ENCODE data around the gene CXCL12. TPM values are rescaled to one million over a fixed set of nuclear protein-coding genes. Genes with fewer than 3 reads are reported as not detected.

CXCL12 gene
- total RNA-seq, 2 donors from 2014 or later = 6.9 to 19.6 TPM

DNA sequence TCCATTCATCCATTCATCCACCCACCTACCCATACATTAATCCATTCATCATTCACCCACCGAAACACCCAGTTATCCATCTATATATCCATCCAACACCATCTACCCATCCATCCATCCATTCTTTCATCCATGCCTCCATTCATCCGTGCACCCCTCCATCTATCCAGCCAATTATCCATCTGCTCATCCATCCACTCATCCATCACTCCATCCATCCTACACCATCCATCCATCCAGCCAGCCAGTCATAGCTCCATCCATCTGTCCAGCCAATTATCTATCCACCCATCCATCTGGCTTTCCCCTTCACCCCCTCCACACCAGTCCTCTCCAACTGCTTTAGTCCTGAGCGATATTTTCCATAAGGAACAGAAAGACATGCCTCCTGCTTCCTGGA, 7.5 kb upstream of the CXCL12 start:
- no peak for TF ChIP-seq POLR2AphosphoS5 (IDR thresholded peaks at IDR 0.05)
- no peak for DNase-seq (ENCODE audit: low spot score)
- Histone ChIP-seq H3K27ac (no peak overlapping the region), H3K27me3 (replicated peaks; ENCODE audit: insufficient read depth) (no peaks in the 10 kb centered on the region), H3K9me3 (no peaks in the 10 kb centered on the region), H3K4me3 (no peak overlapping the region), H3K36me3 (no peaks in the 10 kb centered on the region), H3K4me1 (replicated peaks) (no peaks in the 10 kb centered on the region)
- intact Hi-C loops (cut with DNase I) = no loop called here
- WGBS = 90% methylated on average over 3 of the region's 3 CpGs

DNA sequence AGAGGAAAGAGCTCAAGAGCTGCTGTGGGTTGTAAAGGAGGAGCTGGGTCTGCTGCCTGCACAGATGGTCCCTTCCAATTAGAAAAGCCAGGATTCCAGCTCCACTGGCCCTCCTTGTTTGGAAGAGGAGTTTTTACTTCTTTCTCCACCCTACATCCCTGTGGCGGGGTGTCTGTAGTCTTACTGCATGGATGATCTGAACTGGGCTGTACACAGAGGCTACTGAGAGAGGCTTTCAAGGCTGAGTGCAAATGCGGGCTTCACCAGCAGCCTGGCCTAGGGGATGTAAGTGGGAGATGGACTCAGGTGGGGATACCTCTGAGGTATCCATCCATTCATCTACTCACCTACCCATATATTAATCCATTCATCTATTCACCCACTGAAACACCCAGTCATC, 7.1 kb upstream of the CXCL12 start:
- H3K36me3 ChIP-seq = no peaks in the 10 kb centered on the region
- no peaks in the 10 kb centered on the region for H3K4me1 ChIP-seq (replicated peaks)
- H3K27ac ChIP-seq = no peak overlapping the region
- H3K9me3 ChIP-seq = no peaks in the 10 kb centered on the region
- H3K27me3 ChIP-seq (replicated peaks; ENCODE audit: insufficient read depth) = no peaks in the 10 kb centered on the region
- WGBS = 97% methylated on average over 2 of the region's 2 CpGs
- no peak for DNase-seq (ENCODE audit: low spot score)
- TF ChIP-seq POLR2AphosphoS5 (IDR thresholded peaks at IDR 0.05) = no peak
- no peak for TF ChIP-seq POLR2A (IDR thresholded peaks at IDR 0.05)
- TF ChIP-seq, protein P1, sequence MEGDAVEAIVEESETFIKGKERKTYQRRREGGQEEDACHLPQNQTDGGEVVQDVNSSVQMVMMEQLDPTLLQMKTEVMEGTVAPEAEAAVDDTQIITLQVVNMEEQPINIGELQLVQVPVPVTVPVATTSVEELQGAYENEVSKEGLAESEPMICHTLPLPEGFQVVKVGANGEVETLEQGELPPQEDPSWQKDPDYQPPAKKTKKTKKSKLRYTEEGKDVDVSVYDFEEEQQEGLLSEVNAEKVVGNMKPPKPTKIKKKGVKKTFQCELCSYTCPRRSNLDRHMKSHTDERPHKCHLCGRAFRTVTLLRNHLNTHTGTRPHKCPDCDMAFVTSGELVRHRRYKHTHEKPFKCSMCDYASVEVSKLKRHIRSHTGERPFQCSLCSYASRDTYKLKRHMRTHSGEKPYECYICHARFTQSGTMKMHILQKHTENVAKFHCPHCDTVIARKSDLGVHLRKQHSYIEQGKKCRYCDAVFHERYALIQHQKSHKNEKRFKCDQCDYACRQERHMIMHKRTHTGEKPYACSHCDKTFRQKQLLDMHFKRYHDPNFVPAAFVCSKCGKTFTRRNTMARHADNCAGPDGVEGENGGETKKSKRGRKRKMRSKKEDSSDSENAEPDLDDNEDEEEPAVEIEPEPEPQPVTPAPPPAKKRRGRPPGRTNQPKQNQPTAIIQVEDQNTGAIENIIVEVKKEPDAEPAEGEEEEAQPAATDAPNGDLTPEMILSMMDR (IDR thresholded peaks at IDR 0.05) = no peak
- no peak overlapping the region for H3K4me3 ChIP-seq
- intact Hi-C loops (cut with DNase I) = no loop called here

DNA sequence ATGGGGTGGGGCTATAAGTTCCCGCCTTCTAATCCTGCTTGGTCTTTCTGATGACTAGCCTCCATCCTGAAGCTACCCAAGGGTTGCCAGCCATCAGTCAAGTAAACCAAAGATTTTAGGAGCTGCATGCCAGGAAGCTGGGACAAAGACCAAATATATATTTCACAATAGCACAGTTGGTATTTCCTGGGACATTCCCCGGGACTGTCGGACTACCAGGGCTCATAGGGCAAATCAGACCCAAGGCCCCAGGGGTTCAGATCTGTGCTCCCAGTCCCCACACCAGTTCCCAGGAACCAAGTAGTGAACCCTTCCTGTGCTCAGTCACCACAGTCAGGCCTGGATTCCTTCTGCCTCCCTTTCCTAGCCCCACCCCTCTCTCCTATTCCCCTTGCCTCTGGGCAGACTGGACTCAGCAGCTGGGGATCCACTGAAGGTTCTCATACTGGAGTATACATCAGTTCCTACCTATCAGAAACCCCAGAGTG, 5.7 kb upstream of the CXCL12 start:
- H3K4me3 ChIP-seq = no peak overlapping the region
- intact Hi-C loops (cut with DNase I) = no loop called here
- no peaks in the 10 kb centered on the region for H3K4me1 ChIP-seq (replicated peaks)
- H3K27me3 ChIP-seq (replicated peaks; ENCODE audit: insufficient read depth) = no peaks in the 10 kb centered on the region
- H3K36me3 ChIP-seq = no peaks in the 10 kb centered on the region
- TF ChIP-seq, protein P1 (IDR thresholded peaks at IDR 0.05) = no peak
- TF ChIP-seq POLR2A (IDR thresholded peaks at IDR 0.05) (no peak), POLR2AphosphoS5 (IDR thresholded peaks at IDR 0.05) (no peak)
- H3K9me3 ChIP-seq = no peaks in the 10 kb centered on the region
- WGBS = 71% methylated on average over 3 of the region's 3 CpGs
- H3K27ac ChIP-seq = no peak overlapping the region
- no peak for DNase-seq (ENCODE audit: low spot score)

DNA sequence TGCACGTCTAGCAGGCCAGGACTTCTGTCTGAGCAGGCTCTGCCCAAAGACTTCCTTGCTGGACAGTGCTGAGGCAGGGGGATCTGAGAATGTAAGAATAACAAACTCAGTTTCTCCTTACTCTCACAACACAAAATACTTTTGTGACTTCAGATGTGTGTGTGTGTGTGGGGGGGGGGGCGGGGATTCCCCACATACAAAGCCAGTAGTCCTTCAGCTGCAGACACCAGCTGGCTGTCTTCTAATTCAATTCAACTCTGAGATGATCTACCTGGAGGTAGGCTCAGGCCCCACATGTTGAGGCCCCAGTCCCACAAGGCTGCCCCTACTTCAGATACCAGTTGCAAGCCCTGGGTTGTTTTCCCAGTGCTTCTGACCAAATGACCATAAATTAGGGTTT, 4.7 kb upstream of the CXCL12 start:
- 67% methylated on average over 2 of the region's 2 CpGs for WGBS
- H3K27ac ChIP-seq = no peak overlapping the region
- TF ChIP-seq, protein P1 (IDR thresholded peaks at IDR 0.05) = no peak
- TF ChIP-seq POLR2AphosphoS5 (IDR thresholded peaks at IDR 0.05) = no peak
- TF ChIP-seq POLR2A (IDR thresholded peaks at IDR 0.05) = no peak
- H3K27me3 ChIP-seq (replicated peaks; ENCODE audit: insufficient read depth) = no peaks in the 10 kb centered on the region
- intact Hi-C loops (cut with DNase I) = loop anchor here (5.0 to 10.0 kb wide), 2 partner anchors 565 to 717 kb away; partner anchors contain the start of gene RASSF4
- DNase-seq (ENCODE audit: low spot score) = no peak
- H3K4me3 ChIP-seq = no peak overlapping the region
- H3K4me1 ChIP-seq (replicated peaks) = peaks cover 3% of the 10 kb centered on the region
- no peaks in the 10 kb centered on the region for H3K9me3 ChIP-seq
- H3K36me3 ChIP-seq = no peaks in the 10 kb centered on the region

DNA sequence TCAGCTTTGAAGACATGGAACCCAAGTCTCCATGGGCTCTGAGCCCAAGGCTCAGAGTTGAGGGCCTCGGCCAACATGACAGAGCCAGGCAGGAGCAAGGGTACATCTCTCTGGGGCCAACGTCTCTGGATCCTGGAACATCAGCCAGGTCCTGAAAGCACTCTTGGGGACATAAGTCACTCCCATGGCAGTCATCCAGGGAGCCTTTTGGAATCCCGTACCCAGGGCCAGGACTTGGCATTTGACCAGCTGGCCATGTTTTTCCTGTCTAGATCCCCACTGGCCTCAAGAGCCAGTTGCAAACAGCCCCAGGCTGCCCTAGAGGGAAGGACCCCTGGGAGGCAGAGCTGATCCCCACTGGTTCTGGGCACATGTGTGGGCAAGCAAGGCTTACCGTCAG, 4.3 kb upstream of the CXCL12 start:
- TF ChIP-seq POLR2AphosphoS5 (IDR thresholded peaks at IDR 0.05) (no peak), POLR2A (IDR thresholded peaks at IDR 0.05) (no peak)
- TF ChIP-seq, protein P1 (IDR thresholded peaks at IDR 0.05) = no peak
- H3K9me3 ChIP-seq = no peaks in the 10 kb centered on the region
- no peaks in the 10 kb centered on the region for H3K27me3 ChIP-seq (replicated peaks; ENCODE audit: insufficient read depth)
- H3K27ac ChIP-seq = no peak overlapping the region
- DNase-seq (ENCODE audit: low spot score) = no peak
- H3K4me3 ChIP-seq = no peak overlapping the region
- WGBS = 49% methylated on average over 4 of the region's 4 CpGs
- intact Hi-C loops (cut with DNase I) = loop anchor here (5.0 to 10.0 kb wide), 2 partner anchors 566 to 717 kb away; partner anchors contain the start of gene RASSF4
- no peaks in the 10 kb centered on the region for H3K36me3 ChIP-seq
- H3K4me1 ChIP-seq (replicated peaks) = peaks cover 4% of the 10 kb centered on the region

All from prostate gland (tissue), 2 donors.